Measurements from ENCODE around the gene FDXR. TPM values are rescaled to one million over a fixed set of nuclear protein-coding genes. Genes with fewer than 3 reads are reported as not detected.

FDXR gene
- total RNA-seq, 1 donor from 2014 or later: 12.9 TPM

DNA sequence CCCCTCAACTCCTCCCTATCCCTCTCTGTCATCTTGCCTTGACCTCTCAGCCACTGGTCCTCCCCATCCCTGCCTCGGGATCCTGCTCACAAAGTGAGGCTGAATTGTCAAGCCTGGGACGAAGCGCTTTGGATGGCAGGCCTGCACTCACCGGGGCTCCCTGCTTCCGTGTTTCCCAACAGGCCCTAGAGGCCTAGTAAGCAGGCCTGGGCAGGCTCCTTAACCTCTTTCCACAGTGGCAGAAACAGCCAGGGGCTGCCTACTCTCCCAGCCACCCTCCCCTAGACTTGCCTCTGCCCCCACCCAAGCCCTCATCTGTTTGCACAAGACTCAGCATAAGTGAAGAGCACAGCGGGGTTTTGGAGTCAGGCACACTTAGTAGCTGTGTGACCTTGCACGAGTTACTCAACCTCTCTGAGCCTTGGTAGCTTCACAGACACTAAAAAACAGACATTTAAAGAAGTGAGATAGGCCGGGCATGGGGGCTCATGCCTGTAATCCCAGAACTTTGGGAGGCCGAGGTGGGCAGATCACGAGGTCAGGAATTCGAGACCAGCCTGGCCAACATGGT is 25.7 kb upstream of the FDXR start:
- no peak for DNase-seq (ENCODE audit: low read depth in 2 of 2)

DNA sequence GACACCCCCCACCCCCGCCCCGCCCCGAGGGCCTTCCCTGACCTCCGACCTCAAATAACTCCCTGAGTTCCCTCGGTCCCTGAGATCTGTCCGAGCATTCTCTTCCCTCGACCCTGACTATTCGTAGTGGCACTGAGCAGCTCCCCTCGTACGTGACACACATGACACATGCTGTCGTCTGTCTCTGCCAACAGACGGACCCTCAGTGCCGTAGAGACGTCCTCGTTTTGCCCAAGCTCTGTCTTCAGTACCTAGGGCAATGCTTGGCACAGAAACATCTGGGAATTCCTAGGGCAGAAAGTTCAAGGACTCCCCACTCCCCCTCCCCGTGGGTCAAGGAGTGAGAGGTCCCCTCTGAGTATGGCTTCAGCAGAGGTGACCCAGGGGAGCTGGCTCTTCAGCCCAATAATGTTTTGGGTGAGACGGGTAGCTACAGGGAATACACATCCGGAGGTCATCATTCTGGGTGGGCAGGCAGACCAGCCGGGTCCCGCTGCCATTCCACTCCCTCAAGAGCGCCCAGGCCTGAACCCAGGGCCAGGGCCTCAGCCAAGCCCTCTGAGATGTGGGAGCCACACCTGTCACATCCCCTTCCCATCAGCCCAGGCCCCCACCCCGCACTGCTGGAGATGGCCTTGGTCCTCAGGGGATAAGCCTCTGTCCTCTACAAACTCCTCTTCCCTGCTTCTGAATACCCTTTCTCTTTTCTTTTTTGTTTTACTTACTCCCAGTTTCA is 21.3 kb upstream of the FDXR start:
- no peak for DNase-seq (ENCODE audit: low read depth in 2 of 2)

DNA sequence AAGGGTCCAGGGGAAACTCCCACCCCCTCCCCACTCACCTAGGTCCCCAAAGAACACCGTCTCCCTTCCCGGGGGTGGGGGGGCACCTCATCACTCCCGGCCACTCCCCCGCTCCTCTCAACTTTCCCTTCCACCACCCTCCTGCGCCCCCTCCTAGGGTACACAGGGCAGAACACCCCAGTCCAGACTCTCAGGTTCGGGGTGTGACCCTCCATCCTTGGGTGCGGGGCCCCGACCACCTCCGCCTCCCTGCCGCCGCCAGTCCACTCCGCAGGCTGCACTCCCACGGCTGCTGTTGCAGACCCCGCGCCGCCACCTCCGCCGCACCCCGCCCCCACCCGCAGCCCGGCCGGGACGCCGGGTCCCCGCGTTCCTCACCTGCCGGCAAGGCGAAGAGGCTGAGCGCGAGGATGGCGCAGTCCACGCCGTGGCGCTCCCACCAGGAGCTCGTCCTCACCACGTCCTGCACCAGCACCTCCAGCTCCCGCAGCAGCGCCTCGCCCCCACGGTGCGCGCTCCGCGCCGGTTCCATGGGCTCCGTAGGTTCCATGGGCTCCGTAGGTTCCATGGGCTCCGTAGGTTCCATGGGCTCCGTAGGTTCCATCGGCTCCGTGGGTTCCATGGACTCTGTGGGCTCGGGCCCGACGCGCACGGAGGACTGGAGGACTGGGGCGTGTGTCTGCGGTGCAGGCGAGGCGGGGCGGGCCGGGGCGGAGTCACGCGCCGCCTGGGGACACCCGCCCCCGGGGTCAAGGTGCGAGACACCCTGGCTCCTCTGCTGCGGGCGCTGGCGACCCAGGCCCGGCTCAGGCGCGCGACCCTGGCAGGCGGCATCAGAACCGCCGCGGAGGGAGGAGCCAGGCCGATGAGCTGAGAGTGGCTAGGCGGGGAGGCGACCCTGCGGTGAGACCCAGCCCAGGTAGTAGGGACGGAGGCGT is 20.4 kb upstream of the FDXR start, which contains the start of gene FADS6:
FADS6 (minus strand) TSS at position 660 of the 938 bp plus-strand sequence; CDS start at position 622, 38 bp downstream.
- DNase-seq (ENCODE audit: low read depth in 2 of 2): no peak

DNA sequence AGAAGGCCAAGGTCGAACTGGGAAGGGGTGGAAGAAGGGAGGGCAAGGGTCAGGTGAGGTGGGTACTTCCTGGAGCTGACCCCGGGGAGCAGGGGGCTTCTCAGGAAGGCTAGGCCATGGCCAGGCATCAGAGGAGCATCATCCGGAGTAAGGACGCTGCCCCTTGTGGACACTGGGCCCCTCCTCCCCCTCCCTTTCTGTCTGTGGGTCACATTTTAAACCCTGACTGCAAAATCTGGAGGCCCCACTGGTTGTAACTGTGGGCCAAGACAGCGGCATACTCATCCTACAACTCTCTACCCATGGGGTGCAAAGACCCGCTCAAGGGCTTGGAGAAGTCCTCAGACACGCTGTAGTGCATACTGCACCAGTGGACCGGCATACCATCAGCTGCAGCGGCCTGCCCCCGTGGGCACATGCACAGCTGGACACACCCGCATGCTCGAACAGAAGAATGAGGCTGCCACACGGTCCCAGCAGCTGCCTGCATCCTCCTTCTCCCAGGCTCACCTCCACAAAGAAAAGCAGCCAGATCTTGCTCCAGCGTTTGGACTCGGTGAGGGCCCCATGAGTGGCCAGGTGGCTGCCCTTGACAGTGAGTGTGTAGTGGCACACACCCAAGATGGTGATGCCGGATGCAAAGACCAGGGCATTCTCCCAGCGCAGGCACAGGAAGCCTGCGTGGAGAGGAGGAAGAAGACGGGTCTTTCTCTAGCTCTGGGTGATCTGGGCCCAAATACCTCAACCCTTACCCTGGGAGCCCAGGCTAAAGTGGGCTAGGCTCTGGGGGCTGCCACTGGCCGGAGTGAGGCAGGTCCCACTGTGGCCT is 19.4 kb upstream of the FDXR start:
- DNase-seq (ENCODE audit: low read depth in 2 of 2): no peak

DNA sequence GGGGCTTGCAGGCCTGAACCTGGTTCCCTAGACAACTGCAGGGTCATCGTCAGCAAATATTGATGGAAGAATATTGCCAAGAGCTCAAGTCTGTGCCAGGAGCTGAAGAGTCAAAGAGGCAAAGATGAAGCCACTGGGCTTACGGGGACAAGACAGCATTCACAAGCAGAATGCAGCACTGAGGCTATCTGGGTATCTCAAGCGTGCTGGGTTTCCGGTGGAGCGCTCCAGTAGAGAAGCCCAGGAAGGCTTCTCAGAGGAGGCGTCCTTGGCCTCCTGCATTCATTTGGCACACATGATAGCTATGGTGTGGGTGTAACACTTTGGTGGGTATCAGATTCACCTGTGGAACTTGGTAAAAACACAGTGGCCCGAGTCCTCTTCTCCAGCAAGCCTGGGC is 17.8 kb upstream of the FDXR start:
- DNase-seq (ENCODE audit: low read depth in 2 of 2): no peak

DNA sequence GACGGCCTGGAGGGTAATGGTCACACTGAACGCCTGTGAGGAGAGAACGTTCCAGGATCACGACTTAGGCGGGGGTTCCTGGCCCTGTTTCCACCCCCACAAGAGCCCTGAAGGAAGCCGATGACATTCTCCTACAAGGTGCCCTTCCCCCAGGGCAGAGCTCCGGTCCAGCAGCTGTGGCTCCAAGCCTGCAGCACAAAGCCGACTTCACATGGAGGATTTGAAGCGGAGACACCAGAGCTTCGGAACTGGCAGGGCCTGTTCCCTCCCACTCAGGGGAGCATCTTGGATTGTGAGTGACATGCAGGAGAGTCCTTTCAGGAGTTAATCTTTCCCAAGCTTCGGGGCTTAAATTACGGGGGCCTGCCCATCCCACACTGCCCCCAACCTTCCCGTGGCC is 15.7 kb upstream of the FDXR start:
- no peak for DNase-seq (ENCODE audit: low read depth in 2 of 2)

DNA sequence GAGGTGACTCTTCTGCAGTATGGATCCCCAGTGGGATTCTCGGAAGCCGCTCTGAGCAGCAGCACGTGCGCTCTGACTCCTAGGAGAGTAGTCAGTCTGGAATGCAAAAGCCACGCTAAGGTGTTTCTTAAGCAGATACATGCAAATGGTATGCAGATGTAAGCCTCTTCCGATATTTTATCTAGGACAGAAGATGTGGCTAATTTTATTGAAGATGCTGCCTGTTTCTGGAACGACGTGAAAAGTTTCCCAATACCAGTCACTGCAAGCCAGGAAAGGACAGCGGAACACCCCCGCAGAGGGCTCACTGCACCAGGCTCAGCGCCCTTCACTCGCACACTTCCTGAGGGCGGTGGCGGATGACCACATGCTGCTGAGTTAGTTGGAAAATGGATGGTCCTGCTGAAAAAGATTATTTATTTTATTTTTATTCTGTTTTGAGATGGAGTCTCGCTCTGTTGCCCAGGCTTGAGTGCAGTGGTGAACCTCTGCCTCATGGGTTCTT is 10.5 kb upstream of the FDXR start:
- peak in 1 of 2 donors; percentile 56 for DNase-seq (ENCODE audit: low read depth in 2 of 2)

DNA sequence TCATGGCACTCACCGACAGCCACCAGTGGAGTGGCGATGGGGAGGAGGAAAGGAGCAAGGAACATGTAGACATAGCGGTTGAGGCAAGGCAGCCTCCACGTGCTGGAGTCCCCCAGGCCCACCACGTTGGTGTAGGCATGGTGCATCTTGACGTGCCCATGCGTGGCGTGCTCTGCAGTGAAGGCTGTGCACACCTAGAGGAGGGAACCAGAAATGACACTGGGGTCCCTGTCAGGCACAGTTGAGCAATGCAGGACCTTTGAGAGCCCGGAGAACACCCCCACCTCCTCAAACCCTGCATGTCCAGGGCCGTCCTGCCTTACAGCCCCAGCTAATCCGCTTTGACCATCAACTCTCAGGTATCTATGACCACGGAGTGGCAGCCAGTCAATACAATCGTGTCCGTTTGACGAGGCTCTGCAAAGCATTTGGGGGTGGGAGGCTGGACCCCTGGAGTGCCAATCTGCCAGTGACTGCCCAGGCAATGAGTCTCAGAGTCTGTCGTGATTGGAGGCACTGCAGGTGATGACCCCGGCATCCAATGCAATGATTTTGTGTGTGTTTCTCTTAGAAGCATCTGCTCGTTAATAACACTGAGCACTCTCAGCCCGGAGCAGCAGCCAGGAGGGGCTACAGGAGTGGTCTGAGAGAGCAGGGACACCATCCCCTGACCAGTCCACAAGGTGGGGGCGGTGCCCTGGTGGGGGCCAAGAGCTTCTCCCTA is 9.9 kb upstream of the FDXR start:
- DNase-seq (ENCODE audit: low read depth in 2 of 2): no peak

DNA sequence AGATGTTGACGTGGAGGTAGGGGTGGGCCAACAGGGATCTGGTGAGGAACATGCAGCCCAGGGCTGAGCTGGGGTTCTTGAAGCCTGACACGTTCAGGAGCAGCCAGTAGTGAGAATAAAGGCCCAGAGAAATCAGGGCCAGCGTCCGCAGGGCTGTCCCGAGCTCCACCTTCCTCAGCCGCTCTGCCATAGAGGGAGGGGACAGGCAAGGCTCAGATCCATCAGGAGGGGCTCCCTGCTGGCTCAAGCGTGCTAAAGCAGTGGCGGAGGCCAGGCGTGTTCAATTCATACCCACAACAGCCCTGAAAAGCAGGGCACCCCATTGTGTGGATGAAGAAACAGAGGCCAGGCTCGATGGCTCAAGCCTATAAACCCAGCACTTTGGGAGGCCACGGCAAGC is 8.3 kb upstream of the FDXR start:
- DNase-seq (ENCODE audit: low read depth in 2 of 2): no peak

DNA sequence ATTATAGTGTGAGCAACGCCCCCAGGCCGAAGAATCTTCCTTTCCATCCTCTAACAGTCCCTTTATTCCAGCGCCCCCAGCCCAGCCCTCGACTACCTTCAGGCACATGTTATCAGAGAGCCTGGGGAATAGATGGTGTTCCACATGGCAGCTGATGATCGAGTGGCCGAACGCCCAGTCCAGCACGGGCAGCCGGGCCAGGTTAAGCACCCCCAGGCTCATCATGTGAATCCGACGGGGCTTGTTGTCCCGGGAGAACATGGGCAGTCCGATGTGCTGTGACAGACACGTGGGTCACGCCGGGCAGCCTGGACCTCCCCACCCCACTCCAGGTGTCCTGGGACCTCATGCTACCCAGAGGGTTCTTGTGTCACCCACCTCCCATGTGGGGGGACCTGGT is 6.5 kb upstream of the FDXR start:
- DNase-seq (ENCODE audit: low read depth in 2 of 2): no peak

DNA sequence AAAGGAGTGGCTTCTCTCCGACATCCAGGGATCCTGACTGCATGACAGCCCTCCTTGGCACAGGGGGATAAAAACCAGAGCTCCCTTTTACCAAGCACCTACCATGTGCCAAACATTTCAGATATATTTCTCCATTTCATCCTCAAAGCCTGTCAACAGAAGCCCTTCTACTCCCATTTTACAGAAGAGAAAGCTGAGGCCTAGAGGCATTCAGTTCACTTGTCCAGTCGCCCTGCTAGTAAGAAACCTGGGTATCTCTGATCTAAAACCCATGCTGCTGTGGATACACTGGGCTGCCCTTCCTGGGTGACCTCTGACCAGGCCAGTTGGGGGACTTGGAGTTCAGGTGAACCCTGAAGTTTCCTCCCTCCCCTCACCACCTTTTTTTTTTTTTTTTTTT is 5.9 kb upstream of the FDXR start:
- DNase-seq (ENCODE audit: low read depth in 2 of 2): no peak

DNA sequence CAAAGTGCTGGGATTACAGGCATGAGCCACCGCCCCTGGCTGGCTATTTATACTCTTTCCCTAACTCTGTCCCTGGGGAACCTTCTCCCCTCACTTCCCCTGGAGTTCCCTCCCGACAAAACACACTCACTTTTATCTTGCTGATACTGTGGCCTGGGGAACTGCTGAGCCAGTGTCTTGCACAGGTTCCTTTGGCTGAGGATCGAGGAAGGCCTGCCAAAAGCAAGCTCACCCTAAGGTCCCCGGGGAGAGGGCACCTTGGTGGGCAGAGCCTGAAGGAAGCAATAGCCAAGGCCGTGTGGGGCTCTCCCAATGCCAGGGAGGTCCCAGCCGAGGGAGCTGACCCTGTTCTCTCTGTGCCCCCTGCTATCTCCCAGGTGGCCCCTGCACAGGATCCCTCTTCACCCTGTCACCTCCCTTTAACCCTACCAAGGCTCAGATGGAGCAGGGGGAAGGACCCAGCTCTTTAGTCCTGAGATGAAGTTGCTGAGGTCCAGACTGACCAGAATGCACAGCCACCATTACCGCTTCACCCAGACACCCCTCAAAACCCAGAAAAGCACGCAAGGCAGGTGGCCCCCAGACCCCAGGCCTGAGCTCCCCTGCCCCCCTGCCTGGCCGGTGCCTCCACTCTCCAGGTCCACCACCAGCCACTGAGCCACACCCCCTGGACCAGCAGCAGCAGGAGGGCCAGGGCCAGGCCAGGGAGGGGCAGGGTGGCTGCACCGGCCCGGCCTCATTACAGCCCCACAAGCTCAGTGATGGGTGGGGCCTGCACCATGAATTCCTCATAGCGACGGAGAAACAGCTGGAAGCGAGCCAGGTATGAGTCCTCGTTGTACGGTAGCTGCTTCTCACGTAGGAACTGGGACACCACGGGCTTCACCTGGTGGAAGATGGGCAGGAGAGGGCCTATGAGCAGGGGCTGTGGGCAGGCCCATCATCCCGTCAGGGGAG is 5.1 kb upstream of the FDXR start:
- peak in 1 of 2 donors; percentile 31 for DNase-seq (ENCODE audit: low read depth in 2 of 2)

DNA sequence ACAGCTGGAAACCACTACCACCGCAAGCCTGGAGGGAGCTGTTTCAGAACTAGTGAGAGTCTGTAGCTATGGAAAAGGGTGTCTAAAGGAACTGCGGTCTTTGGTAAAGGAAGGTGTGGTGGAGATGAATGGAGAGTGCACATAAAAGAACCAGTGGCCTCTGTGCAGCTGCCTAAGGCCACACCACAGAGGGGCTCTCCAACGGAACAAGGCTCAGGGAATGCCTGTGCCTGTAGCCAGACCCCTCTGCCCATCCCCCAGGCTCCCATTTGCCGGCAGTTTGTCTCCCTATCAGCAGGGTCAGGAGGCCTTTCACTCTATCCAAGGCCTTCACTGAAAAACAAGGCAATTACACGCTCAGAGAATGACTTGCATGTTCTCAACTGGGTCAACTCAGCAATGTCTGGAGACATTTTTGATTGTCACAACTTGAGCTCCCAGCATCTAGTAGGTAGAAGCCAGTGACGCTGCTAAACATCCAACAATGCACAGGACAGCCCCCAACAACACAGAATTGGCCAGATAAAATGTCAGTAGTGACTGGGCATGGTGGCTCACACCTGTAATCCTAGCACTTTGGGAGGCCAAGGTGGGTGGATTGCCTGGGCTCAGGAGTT is 3.3 kb upstream of the FDXR start:
- DNase-seq (ENCODE audit: low read depth in 2 of 2): no peak

DNA sequence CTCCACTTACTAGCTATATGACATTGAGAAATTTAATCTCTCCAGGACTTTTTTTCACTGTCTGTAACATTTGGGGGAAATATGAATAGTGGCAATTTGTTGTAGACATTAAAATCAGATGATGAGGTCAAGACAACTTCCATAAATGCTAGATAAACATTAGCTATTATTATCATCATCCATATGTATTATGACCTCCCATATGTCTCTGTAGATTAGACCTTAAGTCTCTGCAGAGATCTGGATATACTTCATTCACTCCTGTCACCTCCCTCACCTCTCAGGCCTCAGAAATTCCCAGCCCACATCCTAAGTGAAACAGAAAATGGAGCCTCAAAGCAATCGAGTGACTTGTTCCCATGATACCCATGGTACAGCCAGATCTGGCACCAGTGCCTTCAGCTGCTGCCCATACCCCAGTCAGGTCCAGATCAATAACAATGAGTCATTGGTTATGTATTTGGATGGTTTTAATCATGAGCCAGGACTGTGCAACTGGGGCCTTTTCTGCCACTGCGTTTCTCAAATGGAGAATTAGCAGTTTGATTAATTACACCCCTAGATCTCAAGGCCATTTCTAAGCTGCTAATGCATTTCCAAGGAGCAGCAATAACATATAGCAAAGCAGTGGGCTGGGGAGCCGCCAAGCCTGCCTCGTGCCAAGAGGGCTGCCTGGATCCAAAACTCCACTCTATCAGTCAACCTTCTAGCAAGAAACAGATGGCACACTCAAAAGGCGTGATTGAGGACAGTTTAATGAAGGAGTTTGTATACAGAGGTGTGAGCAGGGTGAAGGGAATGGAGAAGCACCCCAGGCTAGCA is 2.6 kb upstream of the FDXR start:
- no peak for DNase-seq (ENCODE audit: low read depth in 2 of 2)

DNA sequence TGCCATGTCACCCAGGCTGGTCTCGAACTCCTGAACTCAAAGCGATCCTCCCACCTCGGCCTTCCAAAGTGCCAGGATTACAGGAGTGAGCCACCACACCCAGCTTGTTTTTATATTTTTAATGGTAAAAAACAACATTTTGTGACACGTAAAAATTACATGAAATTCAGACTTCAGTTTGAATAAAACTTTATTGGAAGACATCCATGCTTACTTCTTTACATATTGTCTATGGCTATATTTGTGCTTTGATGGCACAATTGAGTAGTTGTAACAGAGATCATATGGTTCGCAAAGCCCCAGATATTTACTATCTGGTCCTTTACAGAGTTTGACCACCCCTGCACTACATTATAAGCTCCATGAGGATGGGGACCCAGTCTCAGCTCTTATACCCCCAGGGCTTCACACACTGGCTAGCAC is 1.8 kb upstream of the FDXR start:
- no peak for DNase-seq (ENCODE audit: low read depth in 2 of 2)

DNA sequence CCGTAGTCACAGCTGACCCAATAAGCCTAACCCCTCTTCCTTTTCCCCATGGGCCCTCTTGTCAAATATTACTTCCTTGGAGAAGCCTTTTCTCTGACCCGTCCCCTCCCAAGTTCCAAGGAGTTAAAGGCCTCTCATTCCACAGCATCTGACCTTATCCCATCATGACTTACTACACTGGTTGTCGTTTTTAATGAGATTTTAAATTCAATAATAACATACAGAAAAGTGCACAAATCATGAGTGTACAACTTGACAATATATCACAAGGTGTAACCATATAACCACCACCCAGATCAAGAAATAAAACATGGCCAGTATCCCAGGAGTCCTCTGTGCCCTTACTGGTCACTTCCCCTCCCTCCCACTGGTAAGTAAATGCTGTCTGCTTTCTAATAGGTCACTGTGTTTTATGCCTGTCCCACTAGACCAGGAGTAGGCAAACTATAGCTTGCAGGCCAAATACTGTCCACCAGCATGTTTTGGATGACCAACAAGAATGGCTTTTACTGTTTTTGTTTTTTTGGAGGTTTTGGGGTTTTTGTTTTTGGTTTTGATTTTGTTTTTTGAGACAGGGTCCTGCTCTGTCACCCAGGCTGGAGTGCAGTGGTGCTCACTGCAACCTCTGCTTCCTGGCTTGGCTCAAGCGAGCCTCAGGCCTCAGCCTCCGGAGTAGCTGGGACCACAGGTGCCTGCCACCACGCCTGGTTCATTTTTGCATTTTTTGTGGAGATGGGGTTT is 1.2 kb upstream of the FDXR start:
- DNase-seq (ENCODE audit: low read depth in 2 of 2): no peak

Data from lung microvascular endothelial cell (primary cell).